ENCODE data around the gene PTPRH. TPM values are rescaled to one million over a fixed set of nuclear protein-coding genes. Genes with fewer than 3 reads are reported as not detected.

The PTPRH gene
- total RNA-seq, 4 donors from 2014 or later = 0.42 to 2.7 (median 1.4) TPM

- Histone ChIP-seq H3K27ac (replicated peaks in 1 of 4) (peak overlapping the region in 1 of 4 donors; percentile 25), H3K4me3 (no peak overlapping the region), H3K9me3 (no peaks in the 10 kb centered on the region), H3K4me1 (peaks cover 72 to 99% (median 92%) of the 10 kb centered on the region in 4 donors), H3K36me3 (peaks cover 0 to 14% (median 4%) of the 10 kb centered on the region in 4 donors), H3K27me3 (no peaks in the 10 kb centered on the region)
- DNase-seq (ENCODE audit: extremely low spot score) = no peak
- no peak for TF ChIP-seq POLR2A (IDR thresholded peaks at IDR 0.05; ENCODE audit: low read depth)
- TF ChIP-seq EP300 (IDR thresholded peaks at IDR 0.05) = no peak
- TF ChIP-seq, protein P1, sequence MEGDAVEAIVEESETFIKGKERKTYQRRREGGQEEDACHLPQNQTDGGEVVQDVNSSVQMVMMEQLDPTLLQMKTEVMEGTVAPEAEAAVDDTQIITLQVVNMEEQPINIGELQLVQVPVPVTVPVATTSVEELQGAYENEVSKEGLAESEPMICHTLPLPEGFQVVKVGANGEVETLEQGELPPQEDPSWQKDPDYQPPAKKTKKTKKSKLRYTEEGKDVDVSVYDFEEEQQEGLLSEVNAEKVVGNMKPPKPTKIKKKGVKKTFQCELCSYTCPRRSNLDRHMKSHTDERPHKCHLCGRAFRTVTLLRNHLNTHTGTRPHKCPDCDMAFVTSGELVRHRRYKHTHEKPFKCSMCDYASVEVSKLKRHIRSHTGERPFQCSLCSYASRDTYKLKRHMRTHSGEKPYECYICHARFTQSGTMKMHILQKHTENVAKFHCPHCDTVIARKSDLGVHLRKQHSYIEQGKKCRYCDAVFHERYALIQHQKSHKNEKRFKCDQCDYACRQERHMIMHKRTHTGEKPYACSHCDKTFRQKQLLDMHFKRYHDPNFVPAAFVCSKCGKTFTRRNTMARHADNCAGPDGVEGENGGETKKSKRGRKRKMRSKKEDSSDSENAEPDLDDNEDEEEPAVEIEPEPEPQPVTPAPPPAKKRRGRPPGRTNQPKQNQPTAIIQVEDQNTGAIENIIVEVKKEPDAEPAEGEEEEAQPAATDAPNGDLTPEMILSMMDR (IDR thresholded peaks at IDR 0.05) = no peak
- no peak for TF ChIP-seq POLR2AphosphoS5 (IDR thresholded peaks at IDR 0.05)
- intact Hi-C loops (cut with DNase I) = no loop called here
- 80% methylated on average over 20 of the region's 21 CpGs for WGBS
These were observed 43.7 kb upstream of the PTPRH start for GRCh38 chr19:55252760-55253663.

DNA sequence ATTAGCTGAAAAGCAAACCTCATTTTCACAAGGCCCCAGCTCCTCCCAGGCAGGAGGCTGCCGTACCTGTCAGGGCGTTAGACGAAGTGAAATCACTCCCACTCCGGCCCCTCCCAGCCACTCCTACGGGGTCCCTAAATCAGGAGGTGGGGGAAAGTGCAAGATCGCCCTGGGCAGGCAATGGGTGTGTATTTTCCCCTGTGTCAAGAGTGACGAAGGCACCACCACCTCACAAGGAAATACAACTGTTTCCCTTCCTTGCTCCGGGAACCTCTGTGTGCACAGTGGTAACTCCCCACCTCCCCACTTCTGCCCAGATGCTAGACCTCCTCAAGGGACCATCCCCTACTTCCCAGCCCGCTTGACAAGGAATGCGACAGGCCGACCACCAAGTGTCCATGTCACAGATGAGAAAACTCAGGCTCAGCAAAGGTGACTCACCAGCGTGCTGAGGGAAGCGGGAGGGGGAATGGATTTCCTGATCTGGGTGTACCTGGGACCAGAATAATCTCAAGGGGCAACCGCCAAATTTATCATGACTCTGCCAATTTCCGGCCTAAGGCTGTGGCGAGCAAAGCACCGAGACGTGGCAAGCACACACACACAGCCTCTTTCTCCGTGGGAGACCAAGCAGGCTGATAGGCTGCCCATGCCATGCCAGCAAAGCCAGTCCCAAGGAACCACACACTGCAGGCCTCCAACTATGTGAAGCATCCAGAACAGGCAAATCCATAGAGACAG lies 42.2 kb upstream of the PTPRH start:
- no peaks in the 10 kb centered on the region for H3K27me3 ChIP-seq
- peaks cover 70 to 99% (median 89%) of the 10 kb centered on the region in 4 donors for H3K4me1 ChIP-seq
- no peak overlapping the region for H3K27ac ChIP-seq (replicated peaks in 1 of 4)
- no peaks in the 10 kb centered on the region for H3K9me3 ChIP-seq
- intact Hi-C loops (cut with DNase I) = no loop called here
- DNase-seq (ENCODE audit: extremely low spot score) = no peak
- 59% methylated on average over 19 of the region's 19 CpGs for WGBS
- H3K4me3 ChIP-seq = no peak overlapping the region
- TF ChIP-seq POLR2A (IDR thresholded peaks at IDR 0.05; ENCODE audit: low read depth) (no peak), POLR2AphosphoS5 (IDR thresholded peaks at IDR 0.05) (no peak), EP300 (IDR thresholded peaks at IDR 0.05) (no peak)
- TF ChIP-seq, protein P1 (IDR thresholded peaks at IDR 0.05) = no peak
- peaks cover 3 to 21% (median 10%) of the 10 kb centered on the region in 4 donors for H3K36me3 ChIP-seq

DNA sequence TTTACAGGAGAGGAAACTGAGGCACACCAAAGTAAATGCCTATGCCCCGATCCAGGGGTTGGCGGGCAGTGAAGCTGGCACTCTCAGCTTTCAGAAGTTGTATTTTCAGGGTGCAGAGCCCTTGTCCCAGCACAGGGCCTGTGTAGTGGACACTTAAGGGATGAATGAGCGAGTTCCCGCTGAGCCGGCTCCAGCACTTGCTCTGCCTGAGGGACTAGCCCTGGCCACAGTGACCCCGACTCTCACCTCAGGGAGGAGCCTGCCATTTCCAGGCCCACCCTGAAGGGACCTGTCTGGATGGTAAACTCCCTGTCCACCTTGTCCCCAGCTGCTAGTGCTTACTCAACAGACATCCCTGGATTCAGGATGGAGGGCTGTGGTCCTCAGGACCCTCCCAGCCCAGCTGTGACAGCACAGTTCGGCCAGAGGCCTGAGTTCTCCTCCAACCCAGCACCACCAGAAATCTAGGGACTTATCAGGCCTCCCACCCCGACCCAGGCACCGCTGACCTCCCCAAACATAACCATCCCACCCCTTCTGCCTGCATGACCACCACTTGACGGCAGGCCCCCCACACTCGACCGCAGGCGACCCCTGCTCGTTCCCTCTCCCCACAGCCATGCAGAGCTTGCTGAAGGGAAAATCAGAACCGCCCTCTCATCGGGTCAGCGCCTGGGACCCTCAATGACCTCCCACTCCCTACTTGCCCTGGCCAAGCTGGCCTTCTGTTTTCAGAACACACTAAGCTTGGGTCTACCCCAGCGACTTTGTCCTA lies 41.1 kb upstream of the PTPRH start:
- H3K9me3 ChIP-seq = no peaks in the 10 kb centered on the region
- no peak overlapping the region for H3K4me3 ChIP-seq
- peaks cover 59 to 88% (median 78%) of the 10 kb centered on the region in 4 donors for H3K4me1 ChIP-seq
- 93% methylated on average over 11 of the region's 18 CpGs for WGBS
- peaks cover 5 to 32% (median 21%) of the 10 kb centered on the region in 4 donors for H3K36me3 ChIP-seq
- DNase-seq (ENCODE audit: extremely low spot score) = no peak
- intact Hi-C loops (cut with DNase I) = no loop called here
- H3K27ac ChIP-seq (replicated peaks in 1 of 4) = no peak overlapping the region
- H3K27me3 ChIP-seq = no peaks in the 10 kb centered on the region
- no peak for TF ChIP-seq POLR2AphosphoS5 (IDR thresholded peaks at IDR 0.05)
- no peak for TF ChIP-seq EP300 (IDR thresholded peaks at IDR 0.05)
- TF ChIP-seq POLR2A (IDR thresholded peaks at IDR 0.05; ENCODE audit: low read depth) = no peak
- TF ChIP-seq, protein P1 (IDR thresholded peaks at IDR 0.05) = no peak

DNA sequence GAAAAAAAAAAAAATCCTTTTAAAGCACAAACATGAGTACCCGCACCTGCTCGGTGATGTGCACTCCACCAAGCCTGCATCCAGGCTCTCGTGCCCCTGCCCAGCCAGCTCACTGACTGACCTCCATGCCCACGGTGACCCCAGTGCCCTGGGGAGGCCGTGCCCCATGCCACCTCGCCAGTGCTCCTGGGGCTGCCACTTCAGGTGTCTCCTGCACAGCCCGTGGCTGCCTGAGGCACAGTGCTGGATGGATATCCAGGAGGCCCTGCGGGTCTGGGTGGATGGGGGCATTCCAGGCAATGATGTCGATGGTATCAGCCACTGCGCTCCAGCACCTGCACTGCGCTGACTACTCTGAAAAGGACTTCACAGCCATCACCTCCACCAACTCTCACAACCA lies 40.5 kb upstream of the PTPRH start:
- TF ChIP-seq EP300 (IDR thresholded peaks at IDR 0.05) (no peak), POLR2A (IDR thresholded peaks at IDR 0.05; ENCODE audit: low read depth) (no peak), POLR2AphosphoS5 (IDR thresholded peaks at IDR 0.05) (no peak)
- TF ChIP-seq, protein P1 (IDR thresholded peaks at IDR 0.05) = no peak
- Histone ChIP-seq H3K27me3 (no peaks in the 10 kb centered on the region), H3K36me3 (peaks cover 9 to 38% (median 27%) of the 10 kb centered on the region in 4 donors), H3K9me3 (no peaks in the 10 kb centered on the region), H3K27ac (replicated peaks in 1 of 4) (no peak overlapping the region), H3K4me3 (no peak overlapping the region), H3K4me1 (peaks cover 54 to 82% (median 72%) of the 10 kb centered on the region in 4 donors)
- intact Hi-C loops (cut with DNase I) = no loop called here
- no peak for DNase-seq (ENCODE audit: extremely low spot score)
- WGBS = 97% methylated on average over 6 of the region's 11 CpGs
